MM.1S (cell line): ENCODE data around the gene EXOC2.

ENCODE experiments used
- DNase-seq: peaks from one replicate; pipeline ENCODE4 v3.0.0-alpha.2; 2015
- H2AFZ ChIP-seq: fragments of 300-600 bp; sonication (generic); 2 replicates; pipeline ENCODE4 v1.6.0; 2016; ENCODE audit warnings: antibody characterized with exemption, low read length
- H3F3A ChIP-seq: fragments of 300-600 bp; sonication (generic); 2 replicates; pipeline ENCODE4 v1.6.1; 2016; ENCODE audit warnings: mild to moderate bottlenecking, antibody characterized with exemption, low read length, moderate library complexity, mixed read lengths; ENCODE audit not compliant: insufficient read depth
- H3K27ac ChIP-seq: fragments of 300-600 bp; sonication (generic); 2 replicates; pipeline ENCODE4 v1.5.1; 2016; ENCODE audit warnings: mild to moderate bottlenecking, low read length
- H3K27me3 ChIP-seq: fragments of 300-600 bp; sonication (generic); replicated peaks from 2 replicates; pipeline ENCODE4 v1.6.0; 2016; ENCODE audit warnings: low read length; ENCODE audit not compliant: insufficient read depth
- H3K36me3 ChIP-seq: fragments of 300-600 bp; sonication (generic); replicated peaks from 2 replicates; pipeline ENCODE4 v1.6.1; 2016; ENCODE audit warnings: mild to moderate bottlenecking, low read length, mixed read lengths; ENCODE audit not compliant: insufficient read depth
- H3K4me1 ChIP-seq: fragments of 300-600 bp; sonication (generic); 2 replicates; pipeline ENCODE4 v1.6.1; 2016; ENCODE audit warnings: low read length, mixed read lengths
- H3K4me2 ChIP-seq: fragments of 300-600 bp; sonication (generic); 2 replicates; pipeline ENCODE4 v1.6.0; 2016; ENCODE audit warnings: low read depth, low read length
- H3K4me3 ChIP-seq: fragments of 300-600 bp; sonication (generic); 2 replicates; pipeline ENCODE4 v1.5.1; 2016; ENCODE audit warnings: low read length, mixed read lengths
- H3K79me2 ChIP-seq: fragments of 300-600 bp; sonication (generic); 2 replicates; pipeline ENCODE4 v1.6.1; 2016; ENCODE audit warnings: mixed run types, low read length, mixed read lengths
- H3K9ac ChIP-seq: fragments of 300-600 bp; sonication (generic); 2 replicates; pipeline ENCODE4 v1.6.1; 2016; ENCODE audit warnings: low read length, mixed read lengths
- H3K9me2 ChIP-seq: fragments of 300-600 bp; sonication (generic); replicated peaks from 2 replicates; pipeline ENCODE4 v1.6.1; 2016; ENCODE audit warnings: mild to moderate bottlenecking, low read length, mixed read lengths; ENCODE audit not compliant: insufficient read depth
- H3K9me3 ChIP-seq: fragments of 300-600 bp; sonication (generic); replicated peaks from 2 replicates; pipeline ENCODE4 v1.6.1; 2016; ENCODE audit warnings: mild to moderate bottlenecking, low read length, mixed read lengths; ENCODE audit not compliant: insufficient read depth
- H4K20me1 ChIP-seq: fragments of 300-600 bp; sonication (generic); 2 replicates; pipeline ENCODE4 v1.6.1; 2016; ENCODE audit warnings: mild to moderate bottlenecking, low read length, moderate library complexity, mixed read lengths; ENCODE audit not compliant: insufficient read depth
- CTCF ChIP-seq: fragments of 300-600 bp; sonication (generic); IDR thresholded peaks from 2 replicates; pipeline ENCODE4 v1.5.1; 2016; ENCODE audit warnings: antibody characterized with exemption, low read length, mixed read lengths
- EZH2 ChIP-seq: fragments of 300-600 bp; sonication (generic); optimal IDR thresholded peaks from 2 replicates; pipeline ENCODE3; 2017; ENCODE audit warnings: low read depth, mild to moderate bottlenecking, antibody characterized with exemption, low read length, mixed read lengths
- EZH2phosphoT487 ChIP-seq: fragments of 300-600 bp; sonication (generic); IDR thresholded peaks from 2 replicates; pipeline ENCODE4 v1.6.1; 2018; ENCODE audit warnings: antibody characterized with exemption, low read length

EXOC2 gene

DNA sequence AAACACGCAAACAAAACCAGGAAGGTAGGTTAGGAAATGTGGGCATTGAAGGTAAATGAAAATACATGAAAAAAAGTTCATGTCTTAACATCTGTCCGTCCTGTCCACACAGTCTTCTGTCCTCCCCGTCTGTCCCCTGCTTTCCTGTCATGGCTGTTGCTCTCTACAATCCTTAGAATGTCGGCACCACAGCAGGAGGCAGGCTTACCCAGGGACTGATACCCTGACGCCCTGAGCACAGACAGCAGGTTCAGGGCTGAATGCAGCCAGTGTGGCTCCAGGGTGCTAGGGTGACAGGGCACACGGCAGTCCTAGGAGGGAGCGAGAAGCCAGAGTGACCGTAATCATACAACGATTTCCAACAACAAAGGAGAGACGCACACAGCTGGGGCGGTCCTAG is 177.7 kb downstream of the EXOC2 start:
- TF ChIP-seq EZH2phosphoT487 (no peak), CTCF (no peak), EZH2 (no peak)
- Histone ChIP-seq H3K9me3 (no peaks in the 10 kb centered on the region), H3K9ac (no peak overlapping the region), H3F3A (no peaks in the 10 kb centered on the region), H3K79me2 (no peaks in the 10 kb centered on the region), H3K27ac (no peak overlapping the region), H3K9me2 (no peaks in the 10 kb centered on the region), H4K20me1 (no peaks in the 10 kb centered on the region), H3K4me3 (no peak overlapping the region), H2AFZ (no peak overlapping the region), H3K36me3 (no peaks in the 10 kb centered on the region), H3K4me2 (no peak overlapping the region), H3K4me1 (peaks cover 3% of the 10 kb centered on the region), H3K27me3 (no peaks in the 10 kb centered on the region)
- no peak for DNase-seq

DNA sequence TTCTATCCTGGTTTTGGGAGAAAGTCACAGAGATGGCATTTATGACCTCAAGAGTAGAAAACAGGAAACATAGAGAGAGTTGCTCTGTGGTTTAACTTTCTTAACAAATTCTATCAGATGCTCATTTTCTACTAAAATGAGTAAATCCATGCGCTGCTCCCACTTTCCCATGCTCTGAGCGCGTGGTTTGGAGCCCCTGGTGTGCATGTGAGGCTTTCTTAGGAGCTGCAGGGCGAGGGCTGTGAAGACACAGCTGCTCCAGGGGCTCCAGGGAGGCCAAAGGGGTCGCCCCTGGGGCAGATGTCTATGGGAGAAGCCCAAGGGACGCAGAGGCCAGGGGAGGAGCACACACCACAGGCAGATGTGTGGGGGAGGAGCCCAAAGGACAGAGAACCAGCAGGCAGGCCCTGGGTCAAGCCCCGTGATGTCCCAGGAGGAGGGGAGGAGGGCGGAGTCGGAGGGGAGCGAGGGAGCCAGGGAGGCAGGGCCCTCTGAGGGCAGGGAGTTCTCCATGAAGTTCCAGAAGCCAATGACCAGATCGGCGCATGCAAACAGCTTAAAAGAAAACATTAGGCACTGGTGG is 178.5 kb downstream of the EXOC2 start:
- Histone ChIP-seq H4K20me1 (no peaks in the 10 kb centered on the region), H3K36me3 (no peaks in the 10 kb centered on the region), H3K27me3 (no peaks in the 10 kb centered on the region), H3K4me2 (no peak overlapping the region), H3K27ac (no peak overlapping the region), H3K9me2 (no peaks in the 10 kb centered on the region), H3K9me3 (no peaks in the 10 kb centered on the region), H3K4me3 (no peak overlapping the region), H3K9ac (no peak overlapping the region), H2AFZ (no peak overlapping the region), H3K4me1 (peaks cover 11% of the 10 kb centered on the region), H3K79me2 (no peaks in the 10 kb centered on the region), H3F3A (no peaks in the 10 kb centered on the region)
- DNase-seq, result no peak
- no peak for TF ChIP-seq CTCF
- no peak for TF ChIP-seq EZH2
- TF ChIP-seq EZH2phosphoT487, result no peak

GRCh38 chr6:513961-514360 is 179.0 kb downstream of the EXOC2 start:
- no peak for DNase-seq
- TF ChIP-seq CTCF (no peak), EZH2 (no peak), EZH2phosphoT487 (no peak)
- Histone ChIP-seq H3K27ac (no peak overlapping the region), H3K4me3 (no peak overlapping the region), H3K79me2 (no peaks in the 10 kb centered on the region), H3K27me3 (no peaks in the 10 kb centered on the region), H3K9me2 (no peaks in the 10 kb centered on the region), H3K9ac (no peak overlapping the region), H3K36me3 (no peaks in the 10 kb centered on the region), H3K4me1 (peaks cover 11% of the 10 kb centered on the region), H2AFZ (no peak overlapping the region), H3K9me3 (no peaks in the 10 kb centered on the region), H4K20me1 (no peaks in the 10 kb centered on the region), H3K4me2 (no peak overlapping the region), H3F3A (no peaks in the 10 kb centered on the region)
